ENCODE measurements around the gene CTNNBIP1. TPM values are rescaled to one million over a fixed set of nuclear protein-coding genes. Genes with fewer than 3 reads are reported as not detected.

CTNNBIP1 gene
- total and polyA plus RNA-seq, 2 donors (not counting 3 experiments of a cell fraction or from before 2014, with no cell fraction given) = 26.6 to 31.7 TPM

- FAIRE-seq = no peak
- no peaks in the 10 kb centered on the region for H4K20me1 ChIP-seq (replicated peaks; ENCODE audit: control insufficient read depth, extremely low read depth, insufficient read depth, low read length)
- no peaks in the 10 kb centered on the region for H3K4me1 ChIP-seq (ENCODE audit: control insufficient read depth, extremely low read depth, insufficient read depth, low read length)
- no peak overlapping the region for H3K9ac ChIP-seq (replicated peaks; ENCODE audit: extremely low read depth, insufficient read depth, low read length)
- ChIA-PET POLR2A (no interaction called here), CTCF (interaction anchor here (0.9 to 1.5 kb wide), 5 partner anchors 10 to 62 kb away, joined by 3 to 6 read pairs (median 4); no protein-coding TSS in a partner anchor)
- intact Hi-C loops (cut with micrococcal nuclease) (no loop called here), dilution Hi-C loops (cut with MboI; ENCODE audit: extremely low pct_ligation_motif_present, low sequenced_read_pairs) (no loop called here)
- H3K9me1 ChIP-seq (replicated peaks; ENCODE audit: control insufficient read depth, extremely low read depth, insufficient read depth, low read length) = no peaks in the 10 kb centered on the region
- no peak overlapping the region for H3K27ac ChIP-seq (ENCODE audit: insufficient read depth, low read depth, low read length)
- no peak overlapping the region for H2AFZ ChIP-seq (ENCODE audit: low read depth, low read length)
- no peak overlapping the region for H3K4me3 ChIP-seq (replicated peaks in 1 of 3; ENCODE audit: insufficient read depth in 1 of 3, low read depth in 1 of 3, low read length in 3 of 3)
- no peaks in the 10 kb centered on the region for H3K36me3 ChIP-seq (ENCODE audit: control insufficient read depth in 2 of 2, extremely low read depth in 1 of 2, insufficient read depth in 2 of 2, low read length in 2 of 2)
- no peak for DNase-seq (ENCODE audit: low read depth, low spot score)
- no peaks in the 10 kb centered on the region for H3K27me3 ChIP-seq (ENCODE audit: control insufficient read depth in 2 of 2, insufficient read depth in 2 of 2, low read length in 2 of 2)
- no TSS peak for BruUV-seq (replicated peaks)
- no peaks in the 10 kb centered on the region for H3K9me3 ChIP-seq (replicated peaks; ENCODE audit: control insufficient read depth, insufficient read depth, low read length)
- H3K4me2 ChIP-seq (ENCODE audit: insufficient read depth, low read length) = no peak overlapping the region
- H3K79me2 ChIP-seq (ENCODE audit: control insufficient read depth, insufficient read depth, low read length) = no peaks in the 10 kb centered on the region
- TF ChIP-seq CTCF (IDR thresholded peaks at IDR 0.05; ENCODE audit: extremely low read depth in 1 of 2, insufficient read depth in 1 of 2, low read depth in 1 of 2, low read length in 2 of 2) = no peak
- TF ChIP-seq GATA2 (IDR thresholded peaks at IDR 0.05; ENCODE audit: insufficient read depth, insufficient read length, low read depth, low read length) = no peak
- TF ChIP-seq FOS (IDR thresholded peaks at IDR 0.05; ENCODE audit: borderline replicate concordance, insufficient read depth, low read length) = no peak
- no peak for TF ChIP-seq JUN (IDR thresholded peaks at IDR 0.05; ENCODE audit: borderline replicate concordance, insufficient read depth, insufficient read length, low read depth)
- TF ChIP-seq MAX (IDR thresholded peaks at IDR 0.05; ENCODE audit: insufficient read depth, insufficient read length) = no peak
- no peak for TF ChIP-seq POLR2A (IDR thresholded peaks at IDR 0.05; ENCODE audit: low read depth, low read length)
- no peak for TF ChIP-seq MYC (IDR thresholded peaks at IDR 0.05; ENCODE audit: low read depth, low read length)
- no peak for TF ChIP-seq EZH2 (IDR thresholded peaks at IDR 0.05; ENCODE audit: borderline replicate concordance, low read depth, low read length, severe bottlenecking)
- no peak for TF ChIP-seq POLR2AphosphoS5 (IDR thresholded peaks at IDR 0.05; ENCODE audit: insufficient read depth, low read depth, low read length)
Measured at GRCh38 chr1:9847269-9847668, 62.8 kb downstream of the CTNNBIP1 start.
